ENCODE data around the gene TMX2. TPM values are rescaled to one million over a fixed set of nuclear protein-coding genes. Genes with fewer than 3 reads are reported as not detected.

TMX2 gene
- total and polyA plus RNA-seq, 2 experiments from 2014 or later: 104 to 129 TPM

GRCh38 chr11:57744357-57744756, 32.0 kb downstream of the TMX2 start:
- TF ChIP-seq EZH2 (IDR thresholded peaks at IDR 0.05; ENCODE audit: borderline replicate concordance) (no peak), CTCF (IDR thresholded peaks at IDR 0.05; ENCODE audit: poor library complexity) (no peak), EZH2phosphoT487 (IDR thresholded peaks at IDR 0.05; ENCODE audit: low read depth, severe bottlenecking, unreplicated experiment) (no peak)
- Histone ChIP-seq H2AFZ (no peak overlapping the region), H4K20me1 (ENCODE audit: insufficient read depth, poor library complexity, severe bottlenecking) (no peaks in the 10 kb centered on the region), H3K4me3 (no peak overlapping the region), H3K4me2 (no peak overlapping the region), H3K27me3 (no peaks in the 10 kb centered on the region), H3K36me3 (replicated peaks; ENCODE audit: insufficient read depth, low read depth) (peaks cover 4% of the 10 kb centered on the region), H3K27ac (no peak overlapping the region), H3K79me2 (peaks cover 25% of the 10 kb centered on the region), H3K9me3 (ENCODE audit: low read depth) (no peaks in the 10 kb centered on the region), H3K9me2 (replicated peaks; ENCODE audit: insufficient read depth) (no peaks in the 10 kb centered on the region), H3K4me1 (ENCODE audit: insufficient read depth) (no peaks in the 10 kb centered on the region)
- WGBS (ENCODE audit: low lambda C conversion rate, missing lambda C conversion rate): 93% methylated on average over 2 of the region's 2 CpGs
- DNase-seq (ENCODE audit: low spot score): no peak

DNA sequence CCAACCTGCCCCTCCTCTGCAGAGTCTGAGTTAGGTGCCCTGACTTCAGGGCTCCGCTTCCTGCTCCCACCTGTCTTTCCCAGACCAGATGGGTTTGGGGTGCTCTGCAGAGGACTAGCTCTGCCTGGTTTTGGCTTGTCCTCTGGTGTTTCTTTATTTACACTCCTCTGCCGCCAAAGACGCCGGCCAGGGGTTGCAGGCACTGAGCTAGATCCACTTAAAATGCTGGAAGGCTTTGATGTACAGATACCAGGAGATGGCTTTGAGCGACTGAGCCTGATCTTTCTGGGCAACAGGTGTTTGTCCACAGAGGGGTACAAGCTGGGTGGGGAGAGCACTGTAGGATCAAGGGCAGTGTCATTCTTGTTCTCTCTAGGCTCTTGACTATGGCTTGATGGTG, 32.8 kb downstream of the TMX2 start:
- no peaks in the 10 kb centered on the region for H3K9me3 ChIP-seq (ENCODE audit: low read depth)
- H3K36me3 ChIP-seq (replicated peaks; ENCODE audit: insufficient read depth, low read depth): peaks cover 4% of the 10 kb centered on the region
- no peak overlapping the region for H3K27ac ChIP-seq
- TF ChIP-seq CTCF (IDR thresholded peaks at IDR 0.05; ENCODE audit: poor library complexity) (no peak), EZH2phosphoT487 (IDR thresholded peaks at IDR 0.05; ENCODE audit: low read depth, severe bottlenecking, unreplicated experiment) (no peak), EZH2 (IDR thresholded peaks at IDR 0.05; ENCODE audit: borderline replicate concordance) (no peak)
- DNase-seq (ENCODE audit: low spot score): no peak
- H3K9me2 ChIP-seq (replicated peaks; ENCODE audit: insufficient read depth): no peaks in the 10 kb centered on the region
- H3K4me1 ChIP-seq (ENCODE audit: insufficient read depth): no peaks in the 10 kb centered on the region
- H4K20me1 ChIP-seq (ENCODE audit: insufficient read depth, poor library complexity, severe bottlenecking): no peaks in the 10 kb centered on the region
- H3K27me3 ChIP-seq: no peaks in the 10 kb centered on the region
- H2AFZ ChIP-seq: no peak overlapping the region
- no peak overlapping the region for H3K4me2 ChIP-seq
- peaks cover 25% of the 10 kb centered on the region for H3K79me2 ChIP-seq
- H3K4me3 ChIP-seq: no peak overlapping the region
- WGBS (ENCODE audit: low lambda C conversion rate, missing lambda C conversion rate): 84% methylated on average over 5 of the region's 5 CpGs

GRCh38 chr11:57746920-57747319, 34.5 kb downstream of the TMX2 start:
- 96% methylated on average over 1 of the region's 1 CpG for WGBS (ENCODE audit: low lambda C conversion rate, missing lambda C conversion rate)
- H3K79me2 ChIP-seq: peaks cover 23% of the 10 kb centered on the region
- TF ChIP-seq EZH2 (IDR thresholded peaks at IDR 0.05; ENCODE audit: borderline replicate concordance): no peak
- no peak for TF ChIP-seq EZH2phosphoT487 (IDR thresholded peaks at IDR 0.05; ENCODE audit: low read depth, severe bottlenecking, unreplicated experiment)
- TF ChIP-seq CTCF (IDR thresholded peaks at IDR 0.05; ENCODE audit: poor library complexity): no peak
- peaks cover 4% of the 10 kb centered on the region for H3K36me3 ChIP-seq (replicated peaks; ENCODE audit: insufficient read depth, low read depth)
- H4K20me1 ChIP-seq (ENCODE audit: insufficient read depth, poor library complexity, severe bottlenecking): no peaks in the 10 kb centered on the region
- H3K27me3 ChIP-seq: no peaks in the 10 kb centered on the region
- H3K27ac ChIP-seq: no peak overlapping the region
- no peak overlapping the region for H3K4me2 ChIP-seq
- peaks cover 5% of the 10 kb centered on the region for H3K4me1 ChIP-seq (ENCODE audit: insufficient read depth)
- no peak overlapping the region for H3K4me3 ChIP-seq
- H2AFZ ChIP-seq: no peak overlapping the region
- no peaks in the 10 kb centered on the region for H3K9me2 ChIP-seq (replicated peaks; ENCODE audit: insufficient read depth)
- DNase-seq (ENCODE audit: low spot score): no peak
- H3K9me3 ChIP-seq (ENCODE audit: low read depth): no peaks in the 10 kb centered on the region

DNA sequence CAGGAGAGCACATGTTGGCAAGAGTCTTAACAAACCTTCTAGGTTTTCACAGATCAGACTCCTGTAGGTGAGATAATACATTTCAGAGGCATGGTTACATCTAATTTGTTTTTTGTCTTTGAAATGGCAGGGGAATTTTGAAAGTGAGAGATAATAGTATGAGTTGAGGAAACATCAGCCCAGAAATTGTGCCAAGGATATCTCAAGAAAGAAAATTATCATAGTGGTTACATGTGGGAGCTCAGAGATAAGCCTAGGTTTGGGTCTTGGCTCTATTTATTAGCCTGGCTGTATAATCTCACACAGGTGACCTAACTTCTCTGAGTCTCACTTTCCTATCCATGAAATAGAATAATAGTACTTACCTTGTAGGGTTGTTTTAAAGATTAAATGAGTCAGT, 38.8 kb downstream of the TMX2 start:
- H3K36me3 ChIP-seq (replicated peaks; ENCODE audit: insufficient read depth, low read depth): no peaks in the 10 kb centered on the region
- no peaks in the 10 kb centered on the region for H3K9me3 ChIP-seq (ENCODE audit: low read depth)
- H4K20me1 ChIP-seq (ENCODE audit: insufficient read depth, poor library complexity, severe bottlenecking): no peaks in the 10 kb centered on the region
- H3K4me2 ChIP-seq: no peak overlapping the region
- H3K27ac ChIP-seq: no peak overlapping the region
- no peak overlapping the region for H3K4me3 ChIP-seq
- H2AFZ ChIP-seq: no peak overlapping the region
- TF ChIP-seq EZH2phosphoT487 (IDR thresholded peaks at IDR 0.05; ENCODE audit: low read depth, severe bottlenecking, unreplicated experiment) (no peak), CTCF (IDR thresholded peaks at IDR 0.05; ENCODE audit: poor library complexity) (no peak), EZH2 (IDR thresholded peaks at IDR 0.05; ENCODE audit: borderline replicate concordance) (no peak)
- H3K79me2 ChIP-seq: no peaks in the 10 kb centered on the region
- H3K4me1 ChIP-seq (ENCODE audit: insufficient read depth): peaks cover 7% of the 10 kb centered on the region
- no peaks in the 10 kb centered on the region for H3K9me2 ChIP-seq (replicated peaks; ENCODE audit: insufficient read depth)
- no peaks in the 10 kb centered on the region for H3K27me3 ChIP-seq
- no peak for DNase-seq (ENCODE audit: low spot score)

Measured in hepatocyte (in vitro differentiated cells).